ENCODE data around the gene SLC7A10. TPM values are rescaled to one million over a fixed set of nuclear protein-coding genes. Genes with fewer than 3 reads are reported as not detected.

The SLC7A10 gene
- total RNA-seq, 4 donors from 2014 or later, result not detected

DNA sequence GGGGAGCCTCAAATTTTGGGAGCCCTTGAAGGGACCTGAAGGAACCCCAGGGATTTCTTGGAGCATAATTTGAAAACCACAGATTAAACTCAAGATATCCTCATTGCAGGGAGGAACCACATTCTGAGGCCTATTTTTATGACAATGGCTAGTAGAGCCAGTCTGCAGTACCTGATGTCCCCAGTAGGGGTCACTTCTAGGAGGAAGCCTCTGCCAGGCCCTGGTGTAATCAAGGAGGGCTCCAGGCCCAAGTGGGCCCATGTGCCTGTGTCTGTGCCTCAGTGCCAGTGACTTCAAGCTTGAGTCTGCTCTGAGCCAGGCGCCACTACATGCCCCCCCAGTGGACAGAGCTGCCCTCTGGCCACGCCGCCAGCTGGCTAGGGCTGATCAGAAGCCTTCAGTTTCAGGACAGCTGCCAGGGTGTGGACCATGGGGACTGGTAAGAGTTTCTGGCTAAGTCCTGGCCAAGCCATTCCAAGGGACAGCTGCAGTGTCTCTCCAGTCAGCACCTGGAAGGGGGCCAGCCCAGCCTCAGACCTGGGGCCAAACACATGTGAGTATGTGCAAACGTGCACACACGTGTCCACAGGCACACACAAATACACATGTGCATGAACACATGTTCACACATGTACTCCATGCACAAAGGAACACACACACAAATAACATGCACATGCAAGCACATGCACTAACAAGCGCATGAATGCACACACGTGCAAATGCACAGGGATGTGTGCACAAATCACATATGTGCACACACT is 20.5 kb upstream of the SLC7A10 start:
- H3K9me3 ChIP-seq, result peaks cover 0 to 13% (median 9%) of the 10 kb centered on the region in 4 donors
- WGBS, result 79% methylated on average over 7 of the region's 7 CpGs
- no peaks in the 10 kb centered on the region for H3K36me3 ChIP-seq
- peaks cover 0 to 23% (median 0%) of the 10 kb centered on the region in 4 donors for H3K27me3 ChIP-seq
- H3K4me1 ChIP-seq, result peaks cover 0 to 10% (median 8%) of the 10 kb centered on the region in 4 donors
- no peak for TF ChIP-seq POLR2A (IDR thresholded peaks at IDR 0.05; ENCODE audit: low read depth)
- TF ChIP-seq, protein P1, sequence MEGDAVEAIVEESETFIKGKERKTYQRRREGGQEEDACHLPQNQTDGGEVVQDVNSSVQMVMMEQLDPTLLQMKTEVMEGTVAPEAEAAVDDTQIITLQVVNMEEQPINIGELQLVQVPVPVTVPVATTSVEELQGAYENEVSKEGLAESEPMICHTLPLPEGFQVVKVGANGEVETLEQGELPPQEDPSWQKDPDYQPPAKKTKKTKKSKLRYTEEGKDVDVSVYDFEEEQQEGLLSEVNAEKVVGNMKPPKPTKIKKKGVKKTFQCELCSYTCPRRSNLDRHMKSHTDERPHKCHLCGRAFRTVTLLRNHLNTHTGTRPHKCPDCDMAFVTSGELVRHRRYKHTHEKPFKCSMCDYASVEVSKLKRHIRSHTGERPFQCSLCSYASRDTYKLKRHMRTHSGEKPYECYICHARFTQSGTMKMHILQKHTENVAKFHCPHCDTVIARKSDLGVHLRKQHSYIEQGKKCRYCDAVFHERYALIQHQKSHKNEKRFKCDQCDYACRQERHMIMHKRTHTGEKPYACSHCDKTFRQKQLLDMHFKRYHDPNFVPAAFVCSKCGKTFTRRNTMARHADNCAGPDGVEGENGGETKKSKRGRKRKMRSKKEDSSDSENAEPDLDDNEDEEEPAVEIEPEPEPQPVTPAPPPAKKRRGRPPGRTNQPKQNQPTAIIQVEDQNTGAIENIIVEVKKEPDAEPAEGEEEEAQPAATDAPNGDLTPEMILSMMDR (IDR thresholded peaks at IDR 0.05), result peak in 2 of 3 experiments; percentile 19 to 40
- no peak for DNase-seq (ENCODE audit: extremely low spot score)
- no peak overlapping the region for H3K4me3 ChIP-seq
- H3K27ac ChIP-seq (replicated peaks in 1 of 4), result no peak overlapping the region
- intact Hi-C loops (cut with DNase I), result no loop called here

DNA sequence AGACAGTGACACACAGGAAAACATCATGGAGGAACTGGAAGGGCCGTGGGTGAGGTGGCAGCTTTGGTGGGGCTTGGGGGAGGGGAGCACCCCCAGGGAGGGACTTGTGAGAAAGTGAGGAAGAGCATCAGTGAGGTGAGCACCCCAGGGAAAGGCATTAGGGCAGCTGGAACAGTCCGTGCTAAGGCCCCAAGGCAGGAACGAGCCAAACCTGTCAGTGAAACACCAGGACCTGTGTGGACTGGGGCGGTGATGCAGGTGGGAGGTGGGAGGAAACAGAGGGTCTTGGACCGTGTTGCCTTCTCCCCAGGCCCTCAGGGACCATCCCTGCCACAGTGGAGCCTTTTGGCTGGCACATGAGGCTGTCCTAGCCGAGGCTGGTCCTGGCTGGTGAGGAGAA is 17.3 kb upstream of the SLC7A10 start:
- TF ChIP-seq POLR2AphosphoS5 (IDR thresholded peaks at IDR 0.05) (no peak), EP300 (IDR thresholded peaks at IDR 0.05) (no peak), POLR2A (IDR thresholded peaks at IDR 0.05; ENCODE audit: low read depth) (no peak)
- TF ChIP-seq, protein P1 (IDR thresholded peaks at IDR 0.05), result no peak
- no peak for DNase-seq (ENCODE audit: extremely low spot score)
- H3K4me1 ChIP-seq, result peaks cover 0 to 11% (median 8%) of the 10 kb centered on the region in 4 donors
- intact Hi-C loops (cut with DNase I), result no loop called here
- no peak overlapping the region for H3K4me3 ChIP-seq
- H3K27ac ChIP-seq (replicated peaks in 1 of 4), result no peak overlapping the region
- H3K9me3 ChIP-seq, result peaks cover 0 to 13% (median 9%) of the 10 kb centered on the region in 4 donors
- 81% methylated on average over 6 of the region's 6 CpGs for WGBS
- H3K36me3 ChIP-seq, result no peaks in the 10 kb centered on the region
- peaks cover 0 to 28% (median 0%) of the 10 kb centered on the region in 4 donors for H3K27me3 ChIP-seq

DNA sequence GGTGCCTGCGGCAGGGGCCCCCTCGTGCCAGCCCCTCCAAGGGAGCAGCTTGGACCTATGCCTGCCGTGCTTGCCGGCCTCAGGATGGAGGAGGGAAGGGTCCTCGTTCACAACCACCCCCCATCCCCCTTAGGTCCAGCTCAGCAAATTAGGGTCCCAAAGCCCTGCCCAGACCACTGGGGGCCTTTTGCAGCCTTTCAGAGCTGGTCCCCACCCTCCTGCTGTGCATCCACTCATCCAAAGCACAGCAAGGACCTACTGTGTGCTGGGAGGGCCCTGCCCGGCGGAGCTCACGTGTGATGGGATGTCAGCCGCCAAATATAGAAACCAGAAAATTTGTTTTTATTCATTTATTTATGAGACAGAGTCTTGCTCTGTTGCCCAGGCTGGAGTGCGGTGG is 16.5 kb upstream of the SLC7A10 start:
- H3K36me3 ChIP-seq, result no peaks in the 10 kb centered on the region
- no peak overlapping the region for H3K27ac ChIP-seq (replicated peaks in 1 of 4)
- TF ChIP-seq POLR2AphosphoS5 (IDR thresholded peaks at IDR 0.05), result no peak
- no peak for TF ChIP-seq POLR2A (IDR thresholded peaks at IDR 0.05; ENCODE audit: low read depth)
- TF ChIP-seq, protein P1 (IDR thresholded peaks at IDR 0.05), result no peak
- no peak for TF ChIP-seq EP300 (IDR thresholded peaks at IDR 0.05)
- no peak overlapping the region for H3K4me3 ChIP-seq
- peaks cover 0 to 11% (median 8%) of the 10 kb centered on the region in 4 donors for H3K4me1 ChIP-seq
- H3K27me3 ChIP-seq, result peaks cover 0 to 28% (median 0%) of the 10 kb centered on the region in 4 donors
- 73% methylated on average over 3 of the region's 10 CpGs for WGBS
- intact Hi-C loops (cut with DNase I), result no loop called here
- no peak for DNase-seq (ENCODE audit: extremely low spot score)
- peaks cover 0 to 13% (median 9%) of the 10 kb centered on the region in 4 donors for H3K9me3 ChIP-seq

DNA sequence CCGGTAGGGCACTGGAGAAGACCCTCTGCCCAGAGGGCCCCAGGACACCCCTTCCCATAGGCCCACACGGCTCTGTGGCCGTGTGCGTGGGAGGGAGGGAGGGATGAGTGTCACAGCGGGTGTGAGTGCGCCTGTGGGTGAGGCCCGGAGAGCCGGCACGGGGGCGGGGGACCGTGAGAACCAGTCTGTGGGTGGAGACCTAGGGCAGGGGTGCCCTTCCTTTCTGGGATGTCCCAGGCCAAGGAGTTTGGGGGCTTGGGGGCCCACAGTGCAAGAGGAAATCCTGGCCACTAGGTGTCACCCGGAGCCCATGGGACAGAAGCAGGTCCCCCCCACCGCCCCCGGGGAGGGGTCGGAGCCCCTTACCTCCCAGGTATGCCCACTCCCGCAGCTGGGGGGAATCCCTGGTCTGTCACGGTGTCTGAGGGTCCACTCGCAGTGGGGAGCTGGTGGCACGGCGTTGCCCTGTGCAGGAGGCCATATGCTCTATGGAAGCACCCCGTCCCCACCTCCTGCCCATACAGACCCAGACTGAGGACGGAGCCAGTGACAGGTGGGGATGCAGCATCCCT is 16.0 kb upstream of the SLC7A10 start:
- intact Hi-C loops (cut with DNase I), result loop anchor here (2.0 kb wide), 1 partner anchor 165 kb away; no protein-coding TSS in a partner anchor

More for the DNA sequence above, 16.0 kb upstream of the SLC7A10 start:
- H3K4me1 ChIP-seq, result peaks cover 0 to 11% (median 8%) of the 10 kb centered on the region in 4 donors
- TF ChIP-seq, protein P1 (IDR thresholded peaks at IDR 0.05), result peak; percentile 54 to 73 (median 70)
- no peak for TF ChIP-seq POLR2AphosphoS5 (IDR thresholded peaks at IDR 0.05)
- TF ChIP-seq POLR2A (IDR thresholded peaks at IDR 0.05; ENCODE audit: low read depth), result no peak
- TF ChIP-seq EP300 (IDR thresholded peaks at IDR 0.05), result no peak
- H3K36me3 ChIP-seq, result no peaks in the 10 kb centered on the region
- H3K4me3 ChIP-seq, result no peak overlapping the region
- H3K27ac ChIP-seq (replicated peaks in 1 of 4), result no peak overlapping the region
- 26% methylated on average over 9 of the region's 22 CpGs for WGBS
- peaks cover 0 to 13% (median 9%) of the 10 kb centered on the region in 4 donors for H3K9me3 ChIP-seq
- H3K27me3 ChIP-seq, result peaks cover 0 to 33% (median 0%) of the 10 kb centered on the region in 4 donors
- DNase-seq (ENCODE audit: extremely low spot score), result no peak

Data from esophagus muscularis mucosa (tissue), 4 donors.